Muscle of arm (tissue), 12 donors: Measurements from ENCODE around the gene GPR146. TPM values are rescaled to one million over a fixed set of nuclear protein-coding genes. Genes with fewer than 3 reads are reported as not detected.
"Not testable (repeated sequence)": the region's sequence is repeated elsewhere in the genome, so short reads cannot be mapped to it uniquely, and the experiment has no call there.

ENCODE experiments used
- DNase-seq: peaks from one replicate; pipeline ENCODE4 v3.0.0-alpha.2; 2013
- polyA plus RNA-seq, 12 donors: library from polyadenylated mRNA; unstranded; fragments of 120-200 nt; gene quantifications; one replicate each; pipeline ENCODE4 v1.2.1, GENCODE V29; 2013; ENCODE audit not compliant: insufficient read length in 12 of 12

The GPR146 gene
- polyA plus RNA-seq, 12 donors = 2.0 to 4.8 (median 3.3) TPM; not detected in 2

GRCh38 chr7:1024876-1025742 lies 19.2 kb upstream of the GPR146 start:
- no peak for DNase-seq

- no peak for DNase-seq
Observed at GRCh38 chr7:1025743-1026581, 18.4 kb upstream of the GPR146 start.

GRCh38 chr7:1026721-1027161 lies 17.6 kb upstream of the GPR146 start:
- no peak for DNase-seq

GRCh38 chr7:1027242-1028043 lies 16.9 kb upstream of the GPR146 start:
- peak; percentile 43 for DNase-seq

- DNase-seq = peak; percentile 93
Observed at GRCh38 chr7:1028044-1028770, 16.1 kb upstream of the GPR146 start.

- DNase-seq = peak; percentile 76
Observed at GRCh38 chr7:1028775-1029636, 15.3 kb upstream of the GPR146 start.

- DNase-seq = no peak
Observed at GRCh38 chr7:1029637-1030443, 14.5 kb upstream of the GPR146 start.

- no peak for DNase-seq
Observed at GRCh38 chr7:1030444-1031070, 13.8 kb upstream of the GPR146 start.

GRCh38 chr7:1031716-1032455 lies 12.5 kb upstream of the GPR146 start:
- DNase-seq = no peak

GRCh38 chr7:1032536-1033181 lies 11.7 kb upstream of the GPR146 start:
- no peak for DNase-seq

- no peak for DNase-seq
Observed at GRCh38 chr7:1033546-1034145, 10.7 kb upstream of the GPR146 start.

GRCh38 chr7:1034769-1035168 lies 9.6 kb upstream of the GPR146 start:
- not testable (repeated sequence) for DNase-seq

- DNase-seq = not testable (repeated sequence)
Observed at GRCh38 chr7:1036164-1036928, 8.0 kb upstream of the GPR146 start.

- DNase-seq = not testable (repeated sequence)
Observed at GRCh38 chr7:1040233-1040632, 4.1 kb upstream of the GPR146 start.

- peak; percentile 66 for DNase-seq
Observed at GRCh38 chr7:1040790-1041189, 3.6 kb upstream of the GPR146 start.
